Large intestine (tissue), 3 donors: Measurements from ENCODE around the gene CAB39. TPM values are rescaled to one million over a fixed set of nuclear protein-coding genes. Genes with fewer than 3 reads are reported as not detected.

Experiments
- DNase-seq, 2 donors: peaks; one replicate each; pipeline versions ENCODE4 v3.0.0 to v3.0.0-alpha.2; 2013
- H3K27ac ChIP-seq: one replicate; pipeline ENCODE4 v1.5.1; 2013; ENCODE audit warnings: low read length
- H3K27me3 ChIP-seq: 2 replicates; pipeline ENCODE4 v1.6.1; 2013; ENCODE audit warnings: low read length; ENCODE audit not compliant: control insufficient read depth, insufficient read depth
- H3K36me3 ChIP-seq: 2 replicates; pipeline ENCODE4 v1.6.1; 2013; ENCODE audit warnings: low read length; ENCODE audit not compliant: control insufficient read depth, insufficient read depth
- H3K4me1 ChIP-seq: one replicate; pipeline ENCODE4 v1.6.1; 2013; ENCODE audit warnings: low read length; ENCODE audit not compliant: control insufficient read depth, insufficient read depth
- H3K4me3 ChIP-seq: one replicate; pipeline ENCODE4 v1.5.1; 2013; ENCODE audit warnings: low read length
- H3K9me3 ChIP-seq: one replicate; pipeline ENCODE4 v1.6.1; 2013; ENCODE audit warnings: mild to moderate bottlenecking, low read depth, low read length, moderate library complexity; ENCODE audit not compliant: control insufficient read depth
- WGBS: methylation state at CpG from one replicate; pipeline ENCODE4 v1.1.5; 2013; ENCODE audit warnings: low lambda C conversion rate; ENCODE audit not compliant: insufficient coverage; 5-methylcytosine and 5-hydroxymethylcytosine counted together
- polyA plus RNA-seq: library from polyadenylated mRNA; unstranded; fragments of 120-200 nt; gene quantifications from one replicate; pipeline ENCODE4 v1.2.1, GENCODE V29; 2013

The CAB39 gene
- polyA plus RNA-seq, 1 donor = 81.3 TPM

GRCh38 chr2:230708204-230708603 is 4.4 kb upstream of the CAB39 start:
- Histone ChIP-seq H3K4me3 (no peak overlapping the region), H3K27me3 (no peaks in the 10 kb centered on the region), H3K36me3 (no peaks in the 10 kb centered on the region), H3K4me1 (peaks cover 11% of the 10 kb centered on the region), H3K27ac (peak overlapping the region; percentile 9), H3K9me3 (no peaks in the 10 kb centered on the region)
- DNase-seq = no peak
- WGBS = 80% methylated on average over 1 of the region's 7 CpGs

GRCh38 chr2:230711224-230711623 is 1.4 kb upstream of the CAB39 start:
- Histone ChIP-seq H3K36me3 (peaks cover 5% of the 10 kb centered on the region), H3K4me1 (peaks cover 19% of the 10 kb centered on the region), H3K27ac (no peak overlapping the region), H3K4me3 (no peak overlapping the region), H3K9me3 (no peaks in the 10 kb centered on the region), H3K27me3 (no peaks in the 10 kb centered on the region)
- no peak for DNase-seq
- WGBS = 80% methylated on average over 1 of the region's 11 CpGs

- no peaks in the 10 kb centered on the region for H3K27me3 ChIP-seq
- H3K27ac ChIP-seq = peak overlapping the region; percentile 87
- H3K4me3 ChIP-seq = peak overlapping the region; percentile 76
- 0% methylated on average over 1 of the region's 62 CpGs for WGBS
- peaks cover 7% of the 10 kb centered on the region for H3K36me3 ChIP-seq
- DNase-seq = peak; percentile 72 to 85
- H3K4me1 ChIP-seq = peaks cover 14% of the 10 kb centered on the region
- H3K9me3 ChIP-seq = no peaks in the 10 kb centered on the region
Observed at GRCh38 chr2:230713331-230714135, 891 bp downstream of the CAB39 start.

DNA sequence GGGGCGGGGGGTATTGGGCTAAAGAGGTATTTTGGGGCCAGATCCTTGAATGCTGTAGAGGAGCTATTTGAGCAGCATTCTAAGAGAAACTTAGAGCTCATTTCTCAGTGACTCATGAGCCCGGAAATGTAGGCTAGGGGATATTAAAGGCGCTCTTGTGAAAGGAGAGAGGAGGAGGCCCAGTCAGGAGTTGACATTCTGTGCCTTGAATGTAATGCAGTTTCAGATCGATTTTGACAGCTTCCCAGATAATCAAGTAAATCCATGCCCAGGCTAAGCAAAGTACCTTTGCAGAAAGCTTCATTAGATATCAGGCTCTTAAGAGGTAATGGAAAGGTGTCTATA is 1.5 kb downstream of the CAB39 start:
- H3K4me3 ChIP-seq = peak overlapping the region; percentile 76
- no peaks in the 10 kb centered on the region for H3K27me3 ChIP-seq
- H3K4me1 ChIP-seq = peaks cover 14% of the 10 kb centered on the region
- WGBS = 0% methylated on average over 2 of the region's 4 CpGs
- DNase-seq = peak in 1 of 2 donors; percentile 80
- no peaks in the 10 kb centered on the region for H3K9me3 ChIP-seq
- H3K27ac ChIP-seq = peak overlapping the region; percentile 87
- peaks cover 7% of the 10 kb centered on the region for H3K36me3 ChIP-seq

DNA sequence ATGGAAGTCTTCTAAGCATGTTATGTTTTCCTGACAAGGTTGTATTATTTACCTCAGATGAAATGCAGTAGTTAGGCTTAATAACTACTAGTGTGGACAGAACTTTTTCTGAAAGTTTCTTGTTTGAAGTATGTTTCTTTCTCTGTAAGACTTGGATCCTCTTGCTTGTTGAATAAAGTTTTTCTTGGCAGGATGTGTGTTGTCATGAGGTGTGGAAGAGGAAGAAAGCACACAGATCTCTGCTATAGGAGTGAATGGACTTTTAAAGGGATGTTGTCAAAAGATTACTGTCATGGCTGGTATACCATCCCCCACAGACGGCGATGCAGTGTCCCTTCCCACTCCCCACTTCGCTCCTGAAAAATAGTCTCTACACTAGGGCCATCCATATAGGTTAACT is 2.6 kb downstream of the CAB39 start:
- WGBS = no CpG with 5 or more reads among the region's 3 CpGs
- H3K27ac ChIP-seq = peak overlapping the region; percentile 87
- H3K9me3 ChIP-seq = no peaks in the 10 kb centered on the region
- no peaks in the 10 kb centered on the region for H3K27me3 ChIP-seq
- no peak for DNase-seq
- peaks cover 14% of the 10 kb centered on the region for H3K4me1 ChIP-seq
- peak overlapping the region; percentile 76 for H3K4me3 ChIP-seq
- peaks cover 7% of the 10 kb centered on the region for H3K36me3 ChIP-seq

DNA sequence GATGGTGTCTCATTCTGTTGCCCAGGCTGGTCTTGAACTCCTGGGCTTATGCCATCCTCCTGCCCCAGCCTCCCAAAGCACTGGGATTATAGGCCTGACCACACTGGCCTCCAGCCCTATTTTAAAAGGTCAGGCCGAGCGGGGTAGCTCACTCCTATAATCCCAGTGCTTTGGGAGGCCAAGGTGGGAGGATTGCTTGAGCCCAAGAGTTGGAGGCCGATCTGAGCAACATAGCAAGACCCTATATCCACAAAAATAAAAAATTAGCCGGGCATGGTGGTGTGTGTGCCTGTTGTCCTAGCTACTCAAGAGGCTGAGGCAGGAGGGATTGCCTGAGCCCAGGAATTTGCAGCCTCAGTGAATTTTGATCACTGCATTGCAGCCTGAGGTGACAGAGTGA is 3.9 kb downstream of the CAB39 start:
- Histone ChIP-seq H3K36me3 (peaks cover 11% of the 10 kb centered on the region), H3K9me3 (no peaks in the 10 kb centered on the region), H3K27ac (no peak overlapping the region), H3K27me3 (no peaks in the 10 kb centered on the region), H3K4me1 (peaks cover 14% of the 10 kb centered on the region), H3K4me3 (no peak overlapping the region)
- WGBS = no CpG with 5 or more reads among the region's 4 CpGs
- DNase-seq = no peak

DNA sequence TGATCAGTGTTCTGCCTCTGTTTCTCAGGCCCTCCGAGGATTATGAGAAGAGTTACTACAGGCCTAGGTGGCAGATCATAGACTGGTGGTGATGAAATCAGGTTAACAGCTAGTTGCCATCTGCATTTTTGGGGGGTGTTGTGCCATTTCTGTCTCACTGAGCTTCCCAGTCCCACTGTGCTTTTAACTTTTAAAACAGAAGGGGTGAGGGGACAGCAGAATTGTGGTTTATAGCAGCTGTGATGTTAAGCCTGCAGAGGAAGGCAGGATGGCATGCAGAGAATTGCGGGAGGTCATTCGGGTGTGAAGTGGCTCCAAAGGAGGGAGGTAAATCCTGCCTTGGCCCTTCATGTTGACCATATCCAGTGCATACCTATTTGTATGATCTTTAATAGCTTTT is 5.0 kb downstream of the CAB39 start:
- Histone ChIP-seq H3K27ac (no peak overlapping the region), H3K4me1 (peaks cover 14% of the 10 kb centered on the region), H3K4me3 (no peak overlapping the region)

GRCh38 chr2:230719340-230719739 is 6.7 kb downstream of the CAB39 start:
- Histone ChIP-seq H3K27ac (no peak overlapping the region), H3K36me3 (peaks cover 18% of the 10 kb centered on the region), H3K4me1 (peaks cover 14% of the 10 kb centered on the region), H3K27me3 (no peaks in the 10 kb centered on the region), H3K4me3 (no peak overlapping the region), H3K9me3 (no peaks in the 10 kb centered on the region)
- DNase-seq = no peak
- 63% methylated on average over 2 of the region's 3 CpGs for WGBS

More for the DNA sequence above, 5.0 kb downstream of the CAB39 start:
- Histone ChIP-seq H3K27me3 (no peaks in the 10 kb centered on the region), H3K9me3 (no peaks in the 10 kb centered on the region), H3K36me3 (peaks cover 13% of the 10 kb centered on the region)
- no CpG with 5 or more reads among the region's 3 CpGs for whole genome bisulfite sequencing
- no peak for DNase-seq

DNA sequence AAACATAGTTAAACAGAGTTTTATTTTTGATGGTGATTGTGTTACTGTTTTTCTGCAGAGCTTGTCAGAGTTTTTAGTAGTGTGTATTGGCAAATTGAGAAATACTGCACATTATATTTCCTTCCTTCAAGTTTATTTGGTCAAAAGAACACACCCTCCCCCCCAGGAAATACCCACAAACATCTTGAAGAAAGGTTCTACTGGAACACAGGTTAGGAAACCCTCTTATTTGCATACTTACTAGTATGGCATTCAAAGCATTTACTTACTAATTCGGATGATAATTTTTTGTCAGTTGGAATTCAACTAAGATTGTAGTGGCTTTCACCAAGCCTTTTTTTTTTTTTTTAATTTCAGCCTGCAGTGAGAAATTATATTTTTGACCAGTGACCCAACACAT is 9.1 kb downstream of the CAB39 start:
- Histone ChIP-seq H3K4me3 (no peak overlapping the region), H3K27me3 (no peaks in the 10 kb centered on the region), H3K4me1 (peaks cover 6% of the 10 kb centered on the region), H3K27ac (no peak overlapping the region), H3K9me3 (no peaks in the 10 kb centered on the region), H3K36me3 (peaks cover 20% of the 10 kb centered on the region)
- no CpG with 5 or more reads among the region's 1 CpG for WGBS
- no peak for DNase-seq

GRCh38 chr2:230722207-230722885 is 9.7 kb downstream of the CAB39 start:
- no peak for DNase-seq
- Histone ChIP-seq H3K36me3 (peaks cover 18% of the 10 kb centered on the region), H3K4me1 (peaks cover 5% of the 10 kb centered on the region), H3K4me3 (no peak overlapping the region), H3K9me3 (no peaks in the 10 kb centered on the region), H3K27ac (no peak overlapping the region), H3K27me3 (no peaks in the 10 kb centered on the region)
- 100% methylated on average over 1 of the region's 4 CpGs for WGBS
